SIG-M5 treated with dmso at 0.1 percent for 504 hours (cell line): Measurements from ENCODE around the gene C1QTNF9B.
A peak's percentile ranks its signal among the peaks of the same experiment; 100 is the strongest.
"Not testable (repeated sequence)": the region's sequence is repeated elsewhere in the genome, so short reads cannot be mapped to it uniquely, and the experiment has no call there.

Experiments used
- DNase-seq: peaks from one replicate; lab custom pipeline; 2025; ENCODE audit not compliant: unreplicated experiment; lab: John Stamatoyannopoulos, UW

C1QTNF9B gene

GRCh38 chr13:23897452-23897919, at the start of gene C1QTNF9B:
Gene C1QTNF9B, minus strand, starts transcription at chr13:23897502.
- not testable (repeated sequence) for DNase-seq

DNA sequence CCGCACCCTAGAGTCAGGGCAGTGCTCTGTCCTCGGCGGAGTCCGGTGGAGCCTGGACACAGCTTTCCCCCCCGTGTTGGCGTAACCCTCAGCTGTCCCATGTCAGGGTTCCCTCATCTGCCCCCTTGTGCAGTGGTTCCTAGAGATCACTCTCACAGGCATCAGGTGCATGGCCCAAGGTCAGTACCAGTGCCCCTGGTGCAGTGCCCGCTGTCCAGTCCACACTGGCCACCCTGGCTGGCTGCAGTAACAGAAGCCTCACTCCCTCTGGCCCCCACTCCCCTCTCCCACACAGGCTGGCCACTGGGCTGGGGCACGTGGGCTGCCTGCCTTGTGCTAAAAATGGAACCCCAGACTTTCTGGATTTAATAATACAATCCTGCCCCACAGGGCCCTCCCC, 49.6 kb upstream of the C1QTNF9B start:
- DNase-seq = no peak

- DNase-seq = no peak
Observed at GRCh38 chr13:23946067-23946466, 48.8 kb upstream of the C1QTNF9B start.

- DNase-seq = no peak
Observed at GRCh38 chr13:23945612-23946011, 48.3 kb upstream of the C1QTNF9B start.

DNA sequence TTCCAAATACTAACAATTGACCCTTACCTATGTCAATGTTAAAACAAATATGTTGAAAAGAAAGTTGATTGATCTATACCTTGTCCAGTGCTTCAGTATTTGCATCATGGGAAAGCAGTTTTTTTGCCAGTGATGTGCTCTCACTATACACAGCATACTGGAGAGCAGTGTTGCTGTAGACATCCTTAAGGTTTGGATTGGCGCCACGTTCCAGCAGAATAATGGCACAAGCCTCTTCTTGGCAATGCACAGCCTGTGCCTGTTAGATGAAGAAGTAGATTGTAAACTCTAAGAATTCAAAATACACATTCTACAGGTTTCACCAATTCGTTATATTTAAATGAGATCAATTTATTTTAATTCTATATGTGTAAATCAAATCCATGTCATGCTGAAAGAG, 43.9 kb upstream of the C1QTNF9B start:
- DNase-seq = no peak

DNA sequence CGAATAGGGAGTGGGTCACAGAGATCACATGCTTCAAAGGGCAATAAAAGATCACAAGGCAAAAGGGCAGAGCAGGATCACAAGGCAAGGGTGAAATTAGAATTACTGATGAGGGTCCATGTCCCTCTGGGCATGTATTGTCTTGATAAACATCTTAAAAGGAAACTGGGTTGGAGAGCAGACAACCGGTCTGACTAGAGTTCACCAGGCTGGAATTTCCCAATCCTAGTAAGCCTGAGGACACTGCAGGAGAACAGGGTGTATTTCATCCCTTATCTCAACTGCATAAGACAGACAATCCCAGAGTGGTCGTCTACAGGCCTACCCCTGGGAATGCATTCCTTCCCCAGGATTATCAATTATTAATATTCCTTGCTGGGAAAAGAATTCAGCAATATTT, 42.4 kb upstream of the C1QTNF9B start:
- not testable (repeated sequence) for DNase-seq

GRCh38 chr13:23934520-23934919, 37.2 kb upstream of the C1QTNF9B start:
- no peak for DNase-seq

DNA sequence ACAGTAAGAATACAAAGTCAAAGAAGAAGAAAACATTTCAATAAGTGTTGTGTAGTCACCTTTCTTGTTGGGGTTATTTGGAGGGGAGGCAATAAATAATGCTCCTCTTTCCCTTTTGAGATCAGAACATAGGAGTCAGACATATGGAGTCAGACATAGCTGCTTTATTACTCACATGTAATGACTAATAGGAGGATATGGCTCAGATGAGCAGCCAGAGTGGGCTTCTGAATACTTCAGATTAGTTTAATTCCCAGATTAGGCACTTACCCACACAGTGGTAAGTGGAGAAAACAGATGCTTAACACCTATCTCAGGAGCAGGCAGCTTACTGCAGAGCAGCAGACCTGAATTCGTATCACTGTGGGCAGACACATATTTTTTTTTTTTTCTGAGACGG, 31.7 kb upstream of the C1QTNF9B start:
- DNase-seq = no peak

GRCh38 chr13:23923031-23923430, 25.7 kb upstream of the C1QTNF9B start:
- DNase-seq = no peak

GRCh38 chr13:23922005-23922932, 25.0 kb upstream of the C1QTNF9B start:
- DNase-seq = no peak

DNA sequence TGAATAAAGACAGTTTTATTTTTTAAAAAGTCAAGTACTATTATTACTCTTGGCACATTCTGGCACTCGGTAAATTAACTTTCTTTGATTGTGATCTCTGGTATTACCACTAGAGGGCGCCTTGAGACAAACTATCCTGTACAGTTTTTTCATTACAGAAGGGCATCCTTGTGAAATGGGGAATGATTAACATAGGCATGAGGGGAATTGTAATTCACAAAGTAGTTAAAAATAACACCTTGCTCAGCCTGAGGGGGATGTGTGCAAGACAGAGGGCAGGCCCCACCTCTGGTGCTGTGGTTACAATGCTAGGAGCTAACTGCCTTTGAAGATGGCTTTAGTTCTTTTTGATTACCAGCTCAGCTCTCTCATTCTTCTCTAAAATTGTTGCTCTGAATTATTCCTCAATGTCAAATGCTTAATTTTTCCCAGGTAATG, 24.2 kb upstream of the C1QTNF9B start:
- peak; percentile 48 for DNase-seq

DNA sequence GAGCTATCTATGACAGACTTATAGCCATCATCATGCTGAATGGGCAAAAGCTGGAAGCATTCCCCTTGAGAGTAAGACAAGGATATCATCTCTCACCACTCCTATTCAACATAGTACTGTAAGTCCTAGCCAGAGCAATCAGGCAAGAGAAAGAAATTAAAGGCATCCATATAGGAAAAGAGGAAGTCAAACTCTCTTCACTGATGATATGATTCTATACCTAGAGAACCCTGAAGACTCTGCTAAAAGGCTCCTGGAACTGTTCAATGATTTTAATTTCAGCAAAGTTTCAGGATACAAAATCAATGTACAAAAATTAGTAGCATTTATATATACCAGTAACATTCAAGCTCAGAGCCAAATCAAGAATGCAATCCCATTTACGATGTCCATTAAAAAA, 21.7 kb upstream of the C1QTNF9B start:
- DNase-seq = peak; percentile 8

DNA sequence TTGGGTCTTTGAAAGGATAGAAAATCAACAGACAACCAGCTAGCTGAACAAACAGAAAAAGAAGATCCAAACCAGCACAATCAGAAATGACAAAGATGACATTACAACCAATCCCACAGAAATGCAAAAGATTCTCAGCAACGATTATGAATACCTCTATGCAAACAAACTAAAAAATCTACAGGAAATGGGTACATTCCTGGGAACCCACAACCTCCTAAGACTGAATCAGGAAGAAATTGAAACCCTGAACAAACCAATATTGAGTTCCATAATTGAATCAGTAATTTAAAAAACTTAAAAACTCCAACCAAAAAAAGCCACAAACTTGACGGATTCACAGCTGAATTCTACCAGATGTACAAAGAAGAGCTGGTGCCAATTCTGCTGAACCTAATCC, 20.9 kb upstream of the C1QTNF9B start:
- DNase-seq = no peak

GRCh38 chr13:23915308-23915707, 18.0 kb upstream of the C1QTNF9B start:
- no peak for DNase-seq

DNA sequence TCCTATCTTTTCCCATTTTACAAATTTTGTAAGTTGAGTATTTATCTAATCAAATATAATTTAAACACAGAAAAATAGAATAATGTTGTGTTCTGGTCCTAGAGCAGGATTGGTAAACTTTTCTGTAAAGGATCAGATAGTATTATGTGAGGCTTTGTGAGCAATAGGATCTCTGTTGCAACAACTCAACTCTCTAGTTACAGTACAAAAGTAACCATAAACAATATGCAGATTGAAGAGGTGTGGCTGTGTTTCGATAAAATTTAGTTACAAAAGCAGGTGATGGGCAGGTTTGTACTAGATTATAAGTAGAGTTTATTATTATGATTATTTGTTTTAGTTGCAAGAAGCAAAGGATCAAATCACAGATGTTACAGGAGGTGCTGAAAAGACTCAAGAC, 15.2 kb upstream of the C1QTNF9B start:
- DNase-seq = no peak

DNA sequence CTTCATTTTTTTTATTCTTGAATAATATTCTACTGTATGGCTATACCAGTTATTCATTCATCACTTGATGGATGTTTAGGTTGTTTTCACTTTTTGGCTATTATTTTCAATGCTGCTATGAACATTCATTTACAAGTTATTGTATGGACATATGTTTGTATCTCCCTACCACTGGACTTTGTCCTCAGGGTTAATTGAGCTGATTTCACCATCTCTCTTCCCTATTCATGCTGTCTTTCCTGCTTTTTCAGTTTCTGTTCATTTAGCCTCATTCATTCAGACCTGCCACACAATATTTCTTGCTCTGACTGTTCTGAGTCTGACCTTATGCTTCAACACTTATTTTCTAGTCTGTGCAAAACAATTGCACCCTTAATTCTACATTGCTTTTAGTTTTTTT, 12.3 kb upstream of the C1QTNF9B start:
- DNase-seq = no peak

DNA sequence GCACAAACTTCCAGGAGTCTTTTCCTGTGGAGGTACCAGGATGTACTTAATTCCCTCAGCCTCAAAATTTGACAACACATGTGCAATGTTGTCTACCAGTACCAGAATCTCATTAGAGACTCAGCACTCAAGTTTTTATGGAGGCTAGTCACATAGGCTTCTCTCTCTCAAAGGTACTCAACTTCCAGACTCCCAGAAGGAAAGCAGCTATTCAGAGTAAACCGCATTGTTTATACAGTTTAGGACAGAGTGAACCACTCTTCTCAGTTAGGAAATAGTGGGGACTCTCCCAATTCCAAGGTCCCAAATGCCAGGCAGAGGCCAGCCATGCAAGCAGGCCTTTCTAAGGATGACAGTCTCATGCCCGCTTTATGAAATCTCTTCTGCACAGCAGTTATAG, 8.5 kb upstream of the C1QTNF9B start:
- DNase-seq = no peak

DNA sequence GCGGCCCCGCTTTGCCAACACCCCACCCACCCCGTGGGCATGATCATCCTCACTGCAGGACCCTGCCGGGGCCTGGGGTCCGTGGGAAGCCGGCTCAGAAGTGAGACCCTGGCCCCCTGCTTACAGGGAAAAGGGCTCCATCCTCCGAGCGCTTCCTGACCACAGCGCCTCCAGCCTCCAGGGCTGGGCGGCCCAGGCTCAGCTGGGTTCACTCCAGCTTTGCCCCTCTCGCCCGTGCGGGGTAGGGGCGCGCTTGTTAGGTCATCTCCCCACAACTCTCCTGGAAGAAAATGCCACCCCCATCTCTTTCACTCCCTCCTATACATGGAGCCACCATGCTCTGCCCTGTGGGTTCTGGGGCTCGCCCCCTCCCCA, 6.6 kb upstream of the C1QTNF9B start:
- no peak for DNase-seq

DNA sequence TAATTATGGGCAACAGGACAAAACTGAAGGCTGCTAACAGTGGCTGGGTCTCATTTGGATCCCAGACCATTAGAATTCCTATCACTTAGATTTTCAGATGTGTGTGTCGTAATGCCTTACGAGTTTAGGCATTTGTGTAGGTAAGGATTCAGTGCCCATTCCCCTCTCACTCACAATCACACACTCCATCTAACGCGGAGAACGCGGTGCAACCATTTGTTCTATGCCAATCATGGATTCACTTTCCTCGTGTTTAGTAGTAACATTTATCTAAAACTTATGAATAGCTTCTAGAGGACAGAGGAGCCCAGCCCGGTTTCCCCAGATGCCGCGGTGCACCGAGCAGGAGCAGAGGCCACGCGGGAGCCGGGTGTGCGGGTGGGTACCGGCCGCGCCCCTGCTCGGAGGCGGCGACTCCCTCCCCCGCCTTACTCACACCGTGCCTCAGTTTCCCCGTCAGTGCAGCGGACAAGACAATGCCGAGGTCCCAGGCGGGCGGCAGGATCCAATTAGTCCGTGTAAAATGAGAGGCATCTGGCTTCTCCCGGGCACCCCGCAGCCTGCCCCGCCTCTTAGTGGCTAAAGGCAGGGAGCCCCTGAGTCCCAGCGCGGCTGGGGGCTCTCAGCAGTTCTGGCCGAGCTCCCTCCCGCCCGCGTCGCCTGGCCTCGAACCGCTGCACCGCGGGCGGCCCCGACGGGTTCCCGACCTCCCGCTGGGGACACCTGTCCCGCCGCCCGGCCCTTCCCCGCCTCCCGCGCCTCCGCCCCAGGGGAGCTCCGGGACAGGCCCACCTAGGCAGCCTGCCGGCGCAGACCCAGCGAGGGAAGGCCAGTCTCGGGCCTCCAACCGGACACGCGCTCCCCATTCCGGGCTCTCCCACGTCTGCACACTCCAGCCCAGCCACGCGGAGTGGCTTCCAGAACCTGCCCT, 5.9 kb upstream of the C1QTNF9B start:
- DNase-seq = no peak

- DNase-seq = no peak
Observed at GRCh38 chr13:23901365-23901764, 4.1 kb upstream of the C1QTNF9B start.

GRCh38 chr13:23899555-23899954, 2.3 kb upstream of the C1QTNF9B start:
- DNase-seq = peak; percentile 34

- no peak for DNase-seq
Observed at GRCh38 chr13:23898101-23898500, 799 bp upstream of the C1QTNF9B start.
